Measurements from ENCODE around the gene UCK2.

GRCh38 chr1:165884009-165884689, 56.7 kb downstream of the UCK2 start:
- TF ChIP-seq CTCF (IDR thresholded peaks at IDR 0.05) = no peak
- no peak for TF ChIP-seq POLR2A (IDR thresholded peaks at IDR 0.05)
